Right lobe of liver (tissue), 6 donors: ENCODE results near the gene PTPRN2. TPM values are rescaled to one million over a fixed set of nuclear protein-coding genes. Genes with fewer than 3 reads are reported as not detected.

ENCODE experiments used
- ATAC-seq, 4 donors: fragments of 200-7000 bp; cut with Tn5 transposase; one replicate each; pipeline ENCODE4 v1.9.1; 2020; ENCODE audit warnings: mild to moderate bottlenecking in 4 of 4, moderate library complexity in 4 of 4
- DNase-seq, 3 donors: peaks; one replicate each; pipeline ENCODE4 v3.0.0-alpha.2; 2020
- H3K27ac ChIP-seq, 3 donors: fragments of 200-600 bp; one replicate each; pipeline ENCODE4 v1.8.0; 2022
- H3K27me3 ChIP-seq, 2 donors: fragments of 200-600 bp; one replicate each; pipeline ENCODE4 v1.8.0; 2022
- H3K36me3 ChIP-seq, 4 donors: fragments of 200-600 bp; sonication (generic) in 1 of 4; one replicate each; pipeline versions ENCODE4 v1.5.1 to v1.8.0; 2017 to 2022; ENCODE audit warnings: control low read depth in 1 of 4
- H3K4me1 ChIP-seq, 4 donors: fragments of 200-600 bp; sonication (generic) in 1 of 4; one replicate each; pipeline versions ENCODE4 v1.5.1 to v1.8.0; 2017 to 2022; ENCODE audit warnings: control low read depth in 1 of 4
- H3K4me3 ChIP-seq, 3 donors: fragments of 200-600 bp; one replicate each; pipeline ENCODE4 v1.8.0; 2022
- H3K9me3 ChIP-seq, 4 donors: fragments of 200-600 bp; sonication (generic) in 1 of 4; one replicate each; pipeline versions ENCODE4 v1.5.1 to v1.8.0; 2017 to 2022; ENCODE audit warnings: control low read depth in 1 of 4
- POLR2A ChIP-seq: fragments of 450-650 bp; IDR thresholded peaks from one replicate; pipeline ENCODE4 v1.6.1; 2017; ENCODE audit warnings: antibody characterized with exemption, mild to moderate bottlenecking
- WGBS: methylation state at CpG from one replicate; pipeline ENCODE4 v1.1.6; 2018; ENCODE audit warnings: low coverage, low lambda C conversion rate; ENCODE audit not compliant: insufficient coverage; ENCODE audit errors: missing lambda C conversion rate; 5-methylcytosine and 5-hydroxymethylcytosine counted together
- intact Hi-C, 2 donors: fragments of 100-400 bp; cut with DNase I; formaldehyde crosslinking; loops; one replicate each; pipeline versions ENCODE4 v1.11.2 to v1.14.1; 2022
- total RNA-seq, 6 experiments: library from RNA; depleted of rRNA in 2 of 6; stranded (reverse); fragments of >200 nt in 2 of 6; fragmentation: NEBNext Ultra II Directional in 3 of 6; extraction: Animal tissue kit (Norgen Biotek cat#: 25700) in 3 of 6; gene quantifications; one replicate each; pipeline versions ENCODE4 v1.1.0 to v1.2.4, GENCODE V29; 2016 to 2023
- TF ChIP-seq, protein P1 (sequence below), 4 donors: fragments of 200-600 bp in 3 of 4; fragments of 450-650 bp in 1 of 4; IDR thresholded peaks; one replicate each; pipeline versions ENCODE4 v1.5.1 to v1.8.0; 2016 to 2022; ENCODE audit warnings: antibody characterized with exemption in 4 of 4, mild to moderate bottlenecking in 2 of 4
- donor health status: DM: no; HTN: yes; CAD: no.
- donor health status: DM: no; HTN: no; CAD: no.
- donor health status: DM: no; HTN: no; CAD: no.
- donor health status: DM: no; HTN: yes; CAD: no.
- donor health status: DM: no; HTN: yes; CAD: no.

Gene PTPRN2
- total RNA-seq, 6 experiments from 2014 or later = 0.15 to 0.87 (median 0.67) TPM

DNA sequence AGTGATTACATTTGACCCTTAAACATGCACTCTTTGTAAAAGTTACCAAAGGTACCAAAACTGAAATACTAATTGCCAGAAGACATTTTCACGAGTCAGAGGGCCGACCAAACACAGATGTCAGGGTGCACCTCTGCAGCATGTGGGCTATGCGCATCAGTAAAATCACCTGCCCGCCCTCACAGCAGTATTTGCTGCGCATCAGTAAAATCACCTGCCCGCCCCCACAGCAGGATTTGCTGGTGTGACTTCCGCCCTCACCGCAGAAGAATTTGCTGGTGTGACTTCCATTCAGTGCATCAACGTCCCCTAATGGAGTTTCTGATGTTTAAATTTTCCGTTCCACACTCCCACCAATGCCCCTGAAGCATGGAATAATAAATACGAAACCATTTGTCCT lies 202.9 kb downstream of the PTPRN2 start:
- Histone ChIP-seq H3K4me3 (no peak overlapping the region), H3K27ac (no peak overlapping the region), H3K4me1 (no peaks in the 10 kb centered on the region), H3K9me3 (no peaks in the 10 kb centered on the region), H3K27me3 (no peaks in the 10 kb centered on the region), H3K36me3 (no peaks in the 10 kb centered on the region)
- ATAC-seq (no peak), DNase-seq (no peak)
- 35% methylated on average over 11 of the region's 11 CpGs for WGBS
- TF ChIP-seq, protein P1, sequence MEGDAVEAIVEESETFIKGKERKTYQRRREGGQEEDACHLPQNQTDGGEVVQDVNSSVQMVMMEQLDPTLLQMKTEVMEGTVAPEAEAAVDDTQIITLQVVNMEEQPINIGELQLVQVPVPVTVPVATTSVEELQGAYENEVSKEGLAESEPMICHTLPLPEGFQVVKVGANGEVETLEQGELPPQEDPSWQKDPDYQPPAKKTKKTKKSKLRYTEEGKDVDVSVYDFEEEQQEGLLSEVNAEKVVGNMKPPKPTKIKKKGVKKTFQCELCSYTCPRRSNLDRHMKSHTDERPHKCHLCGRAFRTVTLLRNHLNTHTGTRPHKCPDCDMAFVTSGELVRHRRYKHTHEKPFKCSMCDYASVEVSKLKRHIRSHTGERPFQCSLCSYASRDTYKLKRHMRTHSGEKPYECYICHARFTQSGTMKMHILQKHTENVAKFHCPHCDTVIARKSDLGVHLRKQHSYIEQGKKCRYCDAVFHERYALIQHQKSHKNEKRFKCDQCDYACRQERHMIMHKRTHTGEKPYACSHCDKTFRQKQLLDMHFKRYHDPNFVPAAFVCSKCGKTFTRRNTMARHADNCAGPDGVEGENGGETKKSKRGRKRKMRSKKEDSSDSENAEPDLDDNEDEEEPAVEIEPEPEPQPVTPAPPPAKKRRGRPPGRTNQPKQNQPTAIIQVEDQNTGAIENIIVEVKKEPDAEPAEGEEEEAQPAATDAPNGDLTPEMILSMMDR (IDR thresholded peaks at IDR 0.05) = no peak
- TF ChIP-seq POLR2A = no peak
- intact Hi-C loops = no loop called here

DNA sequence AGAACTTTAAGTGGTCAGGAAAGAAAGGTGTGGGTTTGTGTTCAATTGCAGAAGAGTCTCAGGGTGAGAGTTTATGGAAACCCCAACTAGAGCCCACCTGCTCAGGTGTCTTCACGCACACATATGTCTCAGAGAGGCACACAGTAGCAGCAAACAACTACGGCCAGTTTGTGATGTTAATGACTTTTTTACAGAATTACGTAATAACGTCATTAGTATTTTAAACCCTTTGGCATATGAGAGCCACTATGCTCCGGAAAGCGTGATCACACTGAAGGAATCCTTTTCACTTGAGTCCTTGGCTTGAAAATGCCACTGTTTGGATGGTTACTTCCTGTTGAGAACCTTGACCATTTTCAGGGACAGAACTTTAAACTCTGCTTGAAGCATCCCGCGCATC lies 204.0 kb downstream of the PTPRN2 start:
- Histone ChIP-seq H3K9me3 (no peaks in the 10 kb centered on the region), H3K4me1 (no peaks in the 10 kb centered on the region), H3K4me3 (no peak overlapping the region), H3K27me3 (no peaks in the 10 kb centered on the region), H3K36me3 (no peaks in the 10 kb centered on the region), H3K27ac (no peak overlapping the region)
- DNase-seq (no peak), ATAC-seq (no peak)
- WGBS = 67% methylated on average over 8 of the region's 8 CpGs
- intact Hi-C loops = no loop called here
- TF ChIP-seq, protein P1 (IDR thresholded peaks at IDR 0.05) = no peak

- no peaks in the 10 kb centered on the region for H3K4me1 ChIP-seq
- H3K36me3 ChIP-seq = no peaks in the 10 kb centered on the region
- TF ChIP-seq POLR2A = no peak
- TF ChIP-seq, protein P1 (IDR thresholded peaks at IDR 0.05) = no peak
- DNase-seq (no peak), ATAC-seq (no peak)
- WGBS = 46% methylated on average over 10 of the region's 10 CpGs
- no peaks in the 10 kb centered on the region for H3K27me3 ChIP-seq
- H3K4me3 ChIP-seq = no peak overlapping the region
- H3K27ac ChIP-seq = no peak overlapping the region
- no peaks in the 10 kb centered on the region for H3K9me3 ChIP-seq
- intact Hi-C loops = no loop called here
Observed at GRCh38 chr7:158382363-158383254, 205.0 kb downstream of the PTPRN2 start.

DNA sequence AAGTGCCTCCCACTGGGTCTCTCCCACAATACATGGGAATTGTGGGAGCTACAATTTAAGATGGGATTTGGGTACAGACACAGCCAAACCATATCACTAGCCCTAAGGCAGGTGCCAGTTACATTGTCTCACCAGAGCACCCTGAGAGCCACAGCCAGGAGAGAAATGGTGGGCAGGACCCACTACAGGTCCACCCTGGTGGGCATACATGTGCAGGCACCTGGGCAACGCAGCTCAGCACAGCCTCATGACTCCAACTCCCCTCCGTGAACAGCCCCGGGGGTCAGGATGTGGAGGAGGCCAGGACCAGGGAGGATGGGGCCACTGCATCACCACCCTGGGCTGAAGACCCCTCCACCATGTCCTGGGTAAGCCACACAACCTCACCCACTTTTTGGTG lies 205.7 kb downstream of the PTPRN2 start:
- H3K27me3 ChIP-seq = no peaks in the 10 kb centered on the region
- DNase-seq (no peak), ATAC-seq (peak in 1 of 4 donors; percentile 25)
- WGBS = no CpG with 5 or more reads among the region's 3 CpGs
- no peaks in the 10 kb centered on the region for H3K36me3 ChIP-seq
- H3K4me3 ChIP-seq = no peak overlapping the region
- intact Hi-C loops = no loop called here
- H3K9me3 ChIP-seq = no peaks in the 10 kb centered on the region
- no peaks in the 10 kb centered on the region for H3K4me1 ChIP-seq
- H3K27ac ChIP-seq = no peak overlapping the region
- TF ChIP-seq POLR2A = no peak
- TF ChIP-seq, protein P1 (IDR thresholded peaks at IDR 0.05) = no peak
